Stimulated activated naive CD4-positive, alpha-beta T cell (primary cell): ENCODE data around the gene CAV1.

ENCODE experiments used
- DNase-seq, 6 experiments: peaks; one replicate each; lab custom pipeline; 2025; lab: John Stamatoyannopoulos, UW

Gene CAV1

DNA sequence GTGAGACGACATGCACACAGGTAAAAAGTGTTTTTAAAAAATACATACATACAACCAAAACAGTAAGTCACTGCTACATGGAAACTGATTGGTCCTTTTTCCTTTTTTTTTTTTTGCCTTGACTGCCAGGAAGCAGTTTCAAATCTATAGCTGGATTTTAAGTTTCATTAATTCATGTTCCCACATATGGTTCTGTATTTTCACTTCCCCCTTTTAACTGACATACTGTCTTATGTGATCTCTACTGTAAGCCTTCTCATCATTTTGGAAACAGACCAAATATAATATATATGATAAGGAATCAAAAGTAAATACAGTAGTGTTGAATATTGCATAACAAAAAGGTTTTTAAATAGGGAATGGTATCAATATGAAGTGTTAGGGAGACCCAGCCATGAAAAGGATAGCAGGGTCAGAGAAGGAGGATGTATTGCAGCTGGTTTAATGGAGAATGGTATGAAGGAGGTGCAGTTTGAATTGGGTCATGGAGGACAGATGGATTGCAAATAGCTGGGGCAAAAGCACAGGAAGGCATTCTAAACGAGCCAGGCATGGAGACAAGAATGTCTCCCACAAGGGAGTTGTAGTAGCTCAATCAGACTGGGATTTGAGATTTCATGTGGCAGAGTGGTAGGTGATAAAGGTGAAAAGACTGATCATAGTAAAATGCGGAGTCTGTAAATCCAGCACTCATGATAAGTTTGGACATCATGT is 5.4 kb downstream of the CAV1 start:
- no peak for DNase-seq

DNA sequence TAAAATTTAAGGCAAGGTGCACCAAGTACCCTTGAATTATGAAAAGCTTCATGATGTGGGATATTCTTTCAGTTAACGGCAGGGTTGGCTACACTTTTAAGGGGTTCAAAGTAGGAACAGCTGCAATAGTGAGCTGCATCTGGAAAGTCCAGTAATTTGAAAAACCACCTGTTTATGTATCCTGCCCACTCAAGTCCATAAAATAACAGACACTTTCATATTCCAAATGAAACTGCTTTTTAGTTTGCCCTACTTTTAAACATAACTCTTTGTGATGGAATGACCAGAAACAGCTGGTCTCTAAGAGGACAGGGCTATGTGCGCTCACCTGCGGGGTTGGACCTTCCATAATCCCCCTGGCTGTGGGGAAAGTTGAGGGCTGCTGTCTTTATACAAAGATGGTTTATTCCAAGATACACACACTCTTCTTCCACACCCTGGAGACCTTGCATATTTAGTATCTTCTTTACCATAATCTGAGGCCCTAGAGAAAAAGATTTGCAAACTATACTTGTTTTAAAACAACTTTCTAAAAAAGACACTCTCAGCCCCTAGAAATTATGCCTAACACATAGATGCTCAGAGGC is 7.4 kb downstream of the CAV1 start:
- DNase-seq = no peak

DNA sequence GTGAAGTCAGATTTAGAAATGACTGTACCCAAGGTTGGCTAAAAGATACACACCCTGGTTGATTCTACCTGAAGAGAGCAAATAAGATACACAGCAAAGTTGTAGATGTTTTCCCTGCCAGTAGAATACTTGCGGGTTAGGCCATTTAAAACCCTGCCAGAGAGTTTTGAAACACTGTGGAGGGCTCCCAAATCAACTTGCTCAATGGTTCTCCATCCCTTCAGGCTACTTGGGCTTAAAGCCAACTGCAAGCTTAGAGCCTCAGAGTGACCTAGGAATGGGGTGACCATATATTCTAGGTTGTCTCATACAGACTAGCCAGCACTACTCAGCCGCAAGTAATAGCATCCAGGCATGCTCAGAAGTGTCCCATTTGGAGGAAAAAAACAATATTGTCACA is 10.0 kb downstream of the CAV1 start:
- no peak for DNase-seq

DNA sequence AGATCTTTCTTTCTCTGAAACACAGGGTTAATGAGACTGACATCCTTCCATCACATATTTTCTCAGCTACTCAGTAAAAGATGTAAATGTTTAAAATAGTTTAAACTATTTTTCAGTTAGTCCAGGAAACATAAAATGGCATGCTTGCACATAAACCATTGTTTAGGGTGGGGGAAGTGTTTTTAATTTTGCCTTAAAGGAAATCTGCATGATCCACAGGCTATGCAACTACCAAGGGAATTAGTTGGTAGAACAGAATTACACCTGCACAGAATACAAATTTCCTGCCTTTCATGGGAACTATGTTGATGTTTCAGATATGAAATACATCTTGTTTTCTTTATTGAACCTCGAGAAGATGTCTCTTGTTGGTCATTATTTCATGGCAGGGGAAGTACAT is 10.6 kb downstream of the CAV1 start:
- no peak for DNase-seq

DNA sequence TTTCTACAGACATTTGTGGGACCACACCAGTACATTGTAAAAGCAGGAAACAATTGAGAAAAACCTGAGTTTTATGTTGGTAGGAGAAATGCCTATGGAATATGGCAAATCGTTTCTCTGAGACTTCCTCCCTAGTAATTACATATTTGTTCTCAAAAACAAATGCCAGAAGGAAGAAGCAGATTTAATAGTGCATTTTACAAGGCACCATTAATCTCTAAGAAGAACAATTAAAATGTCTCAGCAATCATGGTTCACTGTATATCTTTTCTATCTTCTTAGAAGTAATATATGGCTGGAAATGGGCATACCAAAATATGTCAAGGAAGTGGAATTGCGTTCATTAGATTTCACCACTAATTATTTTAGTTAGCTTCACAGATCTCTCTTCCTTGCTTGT is 13.3 kb downstream of the CAV1 start:
- no peak for DNase-seq

DNA sequence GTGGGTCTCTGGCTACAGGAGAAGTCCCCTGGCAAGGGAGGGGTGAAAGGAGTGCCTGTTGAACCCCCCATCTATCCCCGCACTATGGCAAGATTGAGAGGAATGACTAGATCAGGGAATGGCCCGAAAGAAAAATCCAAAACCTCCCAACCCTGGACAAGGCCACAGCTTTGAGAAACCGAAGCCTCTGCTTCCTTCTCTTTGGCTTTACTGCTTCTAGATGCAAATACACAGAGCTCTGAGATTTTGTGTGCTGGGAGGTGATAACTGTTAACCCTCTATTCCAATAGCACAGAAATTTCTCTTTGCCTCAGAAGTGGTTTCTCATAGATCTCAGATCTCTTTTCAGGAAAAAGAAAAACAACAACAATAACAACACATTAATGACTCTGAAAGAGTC is 15.0 kb downstream of the CAV1 start:
- no peak for DNase-seq

DNA sequence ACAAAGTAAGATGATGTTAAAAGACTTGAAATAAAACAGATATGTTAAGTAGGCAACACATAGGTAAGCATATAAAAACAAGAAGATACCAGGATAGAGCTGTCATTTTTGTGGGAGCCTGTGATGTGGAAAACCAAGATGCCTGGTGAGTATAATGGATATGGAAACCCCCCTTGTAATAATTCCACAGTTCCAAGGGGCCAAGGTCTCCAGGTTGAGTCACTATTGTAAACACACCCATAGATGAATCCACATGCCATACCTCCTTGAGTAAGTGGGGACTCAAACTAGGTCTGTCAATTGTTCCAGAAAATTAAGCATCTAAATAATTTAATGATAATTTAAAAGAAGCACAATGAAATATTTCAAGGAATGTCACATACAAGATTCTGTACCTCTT is 15.9 kb downstream of the CAV1 start:
- DNase-seq = no peak

DNA sequence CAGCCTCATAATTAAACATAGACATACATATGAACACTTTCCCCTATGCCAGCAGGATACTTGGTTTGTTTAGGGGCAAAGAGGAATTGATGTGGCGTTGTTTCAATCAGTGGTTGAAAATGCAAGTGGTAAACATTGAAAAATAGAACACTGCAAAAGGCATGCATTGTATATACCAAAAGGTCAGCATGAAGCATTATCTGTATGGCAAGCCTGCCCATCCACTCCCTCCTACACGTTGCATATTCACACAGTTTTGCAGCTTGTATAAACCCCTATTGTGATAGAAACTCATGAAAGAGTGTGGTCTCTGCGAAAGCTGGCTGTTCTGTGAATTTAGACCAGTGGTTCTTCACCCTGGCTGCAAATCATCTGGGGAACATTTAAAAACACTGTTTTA is 17.1 kb downstream of the CAV1 start:
- DNase-seq = no peak

GRCh38 chr7:116542618-116543017 is 17.8 kb downstream of the CAV1 start:
- DNase-seq = no peak

DNA sequence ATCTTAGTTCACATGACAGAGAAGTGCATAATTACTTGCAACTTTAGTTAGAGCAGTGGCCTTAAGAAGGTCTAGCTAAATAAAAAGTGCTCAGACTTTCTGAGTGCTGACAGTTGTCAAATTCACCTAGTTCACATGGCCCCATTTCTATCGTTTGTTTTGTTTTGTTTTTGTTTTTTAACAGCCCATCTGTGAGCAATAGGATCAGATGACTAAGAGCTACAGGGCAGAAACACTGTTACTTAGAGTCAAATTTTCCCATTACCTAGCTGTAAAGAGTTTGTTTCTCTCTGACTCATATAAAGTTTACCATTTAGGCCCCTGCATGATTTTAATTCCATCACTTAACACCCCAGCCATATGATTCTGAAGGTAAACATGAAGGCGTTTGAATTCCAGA is 18.8 kb downstream of the CAV1 start:
- no peak for DNase-seq

- no peak for DNase-seq
Observed at GRCh38 chr7:116544487-116544886, 19.7 kb downstream of the CAV1 start.

DNA sequence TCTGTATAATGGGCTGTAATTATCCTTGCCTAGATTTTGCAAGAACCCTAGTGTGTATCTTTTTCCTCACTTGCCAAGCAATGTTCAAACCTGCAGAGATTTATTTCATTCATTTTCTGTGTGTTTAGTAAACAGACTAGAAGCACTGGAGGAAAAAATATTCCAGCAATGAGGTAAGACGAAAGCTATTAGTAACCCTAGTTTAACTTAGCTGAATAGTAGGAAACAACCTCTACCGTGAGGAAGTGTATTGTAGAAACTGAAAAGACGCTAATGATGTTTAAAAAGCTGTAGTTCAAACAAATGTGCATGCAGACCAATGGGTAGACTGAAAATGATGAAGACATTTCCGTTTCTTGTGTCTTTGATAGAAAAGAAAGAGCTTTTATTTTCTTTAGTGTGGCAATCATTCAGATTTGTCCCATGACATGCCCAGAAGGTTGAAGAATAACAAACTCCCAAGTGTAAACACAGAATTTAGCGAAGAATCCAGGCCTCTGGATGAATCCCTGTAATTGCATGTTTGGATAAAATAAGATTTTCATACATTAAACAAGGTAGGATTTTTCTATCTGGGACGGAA is 20.7 kb downstream of the CAV1 start:
- DNase-seq = no peak

- no peak for DNase-seq
Observed at GRCh38 chr7:116546054-116546453, 21.2 kb downstream of the CAV1 start.

DNA sequence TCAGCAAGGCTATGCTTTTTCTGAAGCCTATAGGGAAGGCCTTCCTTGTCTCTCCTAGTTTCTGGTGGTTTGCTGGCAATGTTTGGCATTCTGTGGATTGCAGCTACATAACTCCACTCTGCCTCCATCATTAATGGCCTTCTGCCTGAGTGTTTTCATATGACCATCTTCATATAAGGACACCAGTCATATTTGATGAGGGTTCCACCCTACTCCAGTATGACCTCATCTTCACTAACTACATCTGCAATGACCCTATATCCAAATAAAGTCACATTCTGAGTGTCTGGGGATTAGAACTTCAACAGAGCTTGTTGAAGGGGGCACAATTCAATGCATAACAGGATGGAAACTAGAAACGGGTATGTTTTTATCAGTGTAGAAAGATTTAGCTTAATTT is 22.1 kb downstream of the CAV1 start:
- DNase-seq = no peak

- no peak for DNase-seq
Observed at GRCh38 chr7:116547347-116547746, 22.5 kb downstream of the CAV1 start.

DNA sequence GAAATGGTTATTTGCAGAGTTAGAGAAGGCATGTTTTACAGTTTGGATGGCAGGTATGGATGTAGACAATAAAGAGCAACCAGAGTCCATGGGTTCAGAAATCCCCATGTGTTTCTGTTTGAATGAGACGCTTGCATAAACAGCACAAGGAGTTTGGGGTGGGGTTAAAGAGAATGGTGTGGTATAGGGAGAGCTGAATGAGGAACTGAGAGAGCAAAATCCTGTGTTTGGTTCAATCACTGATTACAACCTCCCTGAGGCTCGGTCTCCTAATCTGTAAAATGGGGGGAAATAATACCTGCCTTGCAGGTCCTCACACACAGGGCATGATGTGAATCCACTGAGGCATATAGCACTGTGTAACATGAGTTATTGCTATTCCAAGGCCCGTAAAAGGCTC is 23.7 kb downstream of the CAV1 start:
- no peak for DNase-seq

- no peak for DNase-seq
Observed at GRCh38 chr7:116549370-116549769, 24.5 kb downstream of the CAV1 start.

- no peak for DNase-seq
Observed at GRCh38 chr7:116551692-116552091, 26.9 kb downstream of the CAV1 start.

DNA sequence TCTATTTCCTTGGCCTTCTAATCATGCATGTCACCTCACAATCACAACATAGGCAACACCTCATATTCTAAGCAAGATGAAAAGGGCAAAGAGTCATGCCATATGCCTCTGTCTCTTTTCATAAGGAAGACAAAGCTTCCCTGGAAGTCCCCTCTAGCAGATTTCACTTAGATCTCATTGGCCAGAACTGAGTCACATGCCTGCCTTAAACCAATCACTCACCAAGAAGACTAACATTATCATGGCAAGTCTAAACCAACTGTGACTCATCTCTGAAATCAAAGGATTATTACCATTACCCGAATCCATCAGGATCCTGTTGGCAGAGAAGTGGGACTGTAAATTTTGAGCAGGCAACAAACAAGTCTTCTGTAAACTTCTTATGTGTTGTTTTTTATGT is 27.8 kb downstream of the CAV1 start:
- DNase-seq = no peak

- DNase-seq = no peak
Observed at GRCh38 chr7:116553168-116553964, 28.5 kb downstream of the CAV1 start.

DNA sequence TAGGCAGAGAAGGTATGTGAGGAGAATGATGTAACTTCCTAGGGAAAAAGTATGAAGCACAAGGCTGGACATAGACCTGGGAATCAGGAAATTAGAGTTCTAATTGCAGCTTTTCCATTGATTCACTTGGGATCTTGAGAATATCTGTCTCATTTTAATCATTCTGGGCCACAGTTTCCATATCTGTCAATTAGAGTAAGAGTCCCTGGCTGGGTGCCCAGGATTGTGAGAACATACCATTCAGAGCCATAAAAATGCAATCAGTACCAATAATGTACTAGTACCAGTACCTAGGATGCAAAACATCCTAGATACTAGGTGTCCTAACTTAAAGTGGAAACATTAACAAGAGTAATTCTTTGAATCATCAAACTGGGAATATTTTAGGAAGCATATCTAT is 29.6 kb downstream of the CAV1 start:
- no peak for DNase-seq

GRCh38 chr7:116554911-116555310 is 30.1 kb downstream of the CAV1 start:
- no peak for DNase-seq

- DNase-seq = no peak
Observed at GRCh38 chr7:116557066-116557585, 32.3 kb downstream of the CAV1 start.
